NCI-H146 (cell line): ENCODE measurements around the gene POLD1.
"Not testable (repeated sequence)": the region's sequence is repeated elsewhere in the genome, so short reads cannot be mapped to it uniquely, and the experiment has no call there.

Experiments used
- DNase-seq: peaks from one replicate; lab custom pipeline; 2025; lab: John Stamatoyannopoulos, UW

POLD1 gene

GRCh38 chr19:50435627-50436026, 51.5 kb downstream of the POLD1 start:
- no peak for DNase-seq

- no peak for DNase-seq
Measured at GRCh38 chr19:50437862-50438449, 53.8 kb downstream of the POLD1 start.

GRCh38 chr19:50439130-50439529, 55.0 kb downstream of the POLD1 start:
- DNase-seq, result not testable (repeated sequence)

GRCh38 chr19:50444059-50444458, 59.9 kb downstream of the POLD1 start:
- DNase-seq, result no peak

GRCh38 chr19:50447053-50447452, 62.9 kb downstream of the POLD1 start:
- no peak for DNase-seq

- no peak for DNase-seq
Measured at GRCh38 chr19:50447750-50448149, 63.6 kb downstream of the POLD1 start.

GRCh38 chr19:50449236-50449899, 65.2 kb downstream of the POLD1 start:
- DNase-seq, result peak; percentile 72

GRCh38 chr19:50450369-50451222, 66.4 kb downstream of the POLD1 start:
- peak; percentile 16 for DNase-seq

- DNase-seq, result no peak
Measured at GRCh38 chr19:50451223-50451534, 67.0 kb downstream of the POLD1 start.

- no peak for DNase-seq
Measured at GRCh38 chr19:50453243-50453642, 69.1 kb downstream of the POLD1 start.

- DNase-seq, result no peak
Measured at GRCh38 chr19:50455992-50456391, 71.8 kb downstream of the POLD1 start.

- no peak for DNase-seq
Measured at GRCh38 chr19:50457300-50457699, 73.2 kb downstream of the POLD1 start.

GRCh38 chr19:50458396-50459066, 74.4 kb downstream of the POLD1 start:
- no peak for DNase-seq

- no peak for DNase-seq
Measured at GRCh38 chr19:50459067-50459456, 74.9 kb downstream of the POLD1 start.

GRCh38 chr19:50459638-50460037, 75.5 kb downstream of the POLD1 start:
- no peak for DNase-seq

- DNase-seq, result no peak
Measured at GRCh38 chr19:50460161-50460765, 76.1 kb downstream of the POLD1 start.

GRCh38 chr19:50461066-50461875, 77.1 kb downstream of the POLD1 start:
- peak; percentile 86 for DNase-seq

GRCh38 chr19:50462970-50463369, 78.8 kb downstream of the POLD1 start:
- DNase-seq, result no peak

- peak; percentile 22 for DNase-seq
Measured at GRCh38 chr19:50464348-50464747, 80.2 kb downstream of the POLD1 start.

- no peak for DNase-seq
Measured at GRCh38 chr19:50465000-50465399, 80.9 kb downstream of the POLD1 start.

GRCh38 chr19:50465986-50466705, 82.0 kb downstream of the POLD1 start:
- peak; percentile 74 for DNase-seq
